ENCODE results near the gene INSM2.

INSM2 gene

GRCh38 chr14:35533357-35534207 is at the start of gene INSM2:
TSS of gene INSM2 (plus strand) at chr14:35534164. CDS start at chr14:35534253, 89 bp downstream.
- intact Hi-C loops (cut with DNase I), result no loop called here
- DNase-seq, result peak; percentile 29 to 95 (median 78)

GRCh38 chr14:35492569-35493014 is 41.4 kb upstream of the INSM2 start:
- intact Hi-C loops (cut with DNase I), result no loop called here
- no peak for DNase-seq

GRCh38 chr14:35495278-35495677 is 38.7 kb upstream of the INSM2 start:
- intact Hi-C loops (cut with DNase I), result no loop called here
- no peak for DNase-seq

GRCh38 chr14:35499180-35499579 is 34.8 kb upstream of the INSM2 start:
- intact Hi-C loops (cut with DNase I), result no loop called here
- DNase-seq, result no peak

- DNase-seq, result no peak
- intact Hi-C loops (cut with DNase I), result no loop called here
Measured at GRCh38 chr14:35503646-35504045, 30.3 kb upstream of the INSM2 start.

GRCh38 chr14:35504260-35504659 is 29.7 kb upstream of the INSM2 start:
- no peak for DNase-seq
- intact Hi-C loops (cut with DNase I), result no loop called here

GRCh38 chr14:35506461-35506860 is 27.5 kb upstream of the INSM2 start:
- intact Hi-C loops (cut with DNase I), result no loop called here
- no peak for DNase-seq

- intact Hi-C loops (cut with DNase I), result no loop called here
- no peak for DNase-seq
Measured at GRCh38 chr14:35506927-35507326, 27.0 kb upstream of the INSM2 start.

GRCh38 chr14:35509846-35510245 is 24.1 kb upstream of the INSM2 start:
- intact Hi-C loops (cut with DNase I), result no loop called here
- no peak for DNase-seq

- intact Hi-C loops (cut with DNase I), result no loop called here
- no peak for DNase-seq
Measured at GRCh38 chr14:35512765-35513164, 21.2 kb upstream of the INSM2 start.

- intact Hi-C loops (cut with DNase I), result no loop called here
- no peak for DNase-seq
Measured at GRCh38 chr14:35515916-35516315, 18.0 kb upstream of the INSM2 start.

GRCh38 chr14:35519986-35520385 is 14.0 kb upstream of the INSM2 start:
- DNase-seq, result no peak
- intact Hi-C loops (cut with DNase I), result loop anchor here (10.0 kb wide), 1 partner anchor 75 kb away; no protein-coding TSS in a partner anchor

- intact Hi-C loops (cut with DNase I), result loop anchor here (10.0 kb wide), 1 partner anchor 81 kb away; no protein-coding TSS in a partner anchor
- DNase-seq, result no peak
Measured at GRCh38 chr14:35525695-35526094, 8.3 kb upstream of the INSM2 start.

GRCh38 chr14:35526962-35527361 is 7.0 kb upstream of the INSM2 start:
- no peak for DNase-seq
- intact Hi-C loops (cut with DNase I), result loop anchor here (10.0 kb wide), 1 partner anchor 82 kb away; no protein-coding TSS in a partner anchor

- intact Hi-C loops (cut with DNase I), result no loop called here
- DNase-seq, result no peak
Measured at GRCh38 chr14:35531960-35532747, 1.8 kb upstream of the INSM2 start.

- DNase-seq, result no peak
- intact Hi-C loops (cut with DNase I), result no loop called here
Measured at GRCh38 chr14:35532783-35533356, 1.1 kb upstream of the INSM2 start.

- peak in 2 of 10 donors; percentile 77 to 83 for DNase-seq
- intact Hi-C loops (cut with DNase I), result no loop called here
Measured at GRCh38 chr14:35534208-35534872, 376 bp downstream of the INSM2 start.

GRCh38 chr14:35534873-35535482 is 1.0 kb downstream of the INSM2 start:
- intact Hi-C loops (cut with DNase I), result no loop called here
- DNase-seq, result peak in 9 of 10 donors; percentile 33 to 93 (median 59)

GRCh38 chr14:35535483-35536112 is 1.6 kb downstream of the INSM2 start:
- peak in 6 of 10 donors; percentile 6 to 88 (median 24) for DNase-seq
- intact Hi-C loops (cut with DNase I), result no loop called here
